GM12874 (cell line): ENCODE data around the gene OR52N2.
A peak's percentile ranks its signal among the peaks of the same experiment; 100 is the strongest.

ENCODE experiments used
- TF ChIP-seq, protein P1 (sequence below): IDR thresholded peaks from 2 replicates; pipeline ENCODE4 v1.5.1; 2011; ENCODE audit warnings: low read depth, mild to moderate bottlenecking, control low read depth, low read length, moderate library complexity; ENCODE audit not compliant: insufficient read depth

The OR52N2 gene

DNA sequence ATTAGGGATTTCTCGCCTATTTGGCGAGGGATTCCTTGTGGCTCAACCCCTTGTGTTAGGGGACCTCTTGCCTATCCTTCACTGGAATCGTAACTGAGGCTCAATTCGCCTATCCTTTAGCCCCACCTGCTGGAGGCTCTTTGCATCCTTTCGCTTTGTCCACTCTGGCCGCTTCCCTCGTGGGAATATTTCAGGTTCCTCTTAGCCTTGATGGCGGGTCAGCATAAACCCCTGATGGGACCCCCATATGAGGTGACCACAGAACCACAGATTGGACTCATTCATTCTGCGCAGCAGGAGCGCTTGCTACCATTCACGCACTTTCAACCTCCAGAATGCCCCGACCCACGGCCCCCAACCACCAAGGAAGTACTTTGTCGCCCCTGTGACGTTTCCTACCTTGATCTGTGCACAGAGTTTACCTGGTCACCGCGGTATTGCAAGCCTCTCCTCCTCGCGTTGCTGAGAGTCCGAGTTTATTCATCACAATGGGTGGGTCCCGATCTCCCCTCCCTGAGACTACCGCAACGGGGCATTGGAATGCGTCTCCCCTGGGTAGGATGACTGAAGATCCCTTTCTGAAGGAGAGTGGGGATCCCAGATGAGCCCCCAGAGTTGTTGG is at the start of gene OR52N2:
TSS of gene OR52N2 (plus strand) at position 425 of the 622 bp plus-strand sequence. CDS start 11,412 bp downstream, outside the sequence.
- TF ChIP-seq, protein P1, sequence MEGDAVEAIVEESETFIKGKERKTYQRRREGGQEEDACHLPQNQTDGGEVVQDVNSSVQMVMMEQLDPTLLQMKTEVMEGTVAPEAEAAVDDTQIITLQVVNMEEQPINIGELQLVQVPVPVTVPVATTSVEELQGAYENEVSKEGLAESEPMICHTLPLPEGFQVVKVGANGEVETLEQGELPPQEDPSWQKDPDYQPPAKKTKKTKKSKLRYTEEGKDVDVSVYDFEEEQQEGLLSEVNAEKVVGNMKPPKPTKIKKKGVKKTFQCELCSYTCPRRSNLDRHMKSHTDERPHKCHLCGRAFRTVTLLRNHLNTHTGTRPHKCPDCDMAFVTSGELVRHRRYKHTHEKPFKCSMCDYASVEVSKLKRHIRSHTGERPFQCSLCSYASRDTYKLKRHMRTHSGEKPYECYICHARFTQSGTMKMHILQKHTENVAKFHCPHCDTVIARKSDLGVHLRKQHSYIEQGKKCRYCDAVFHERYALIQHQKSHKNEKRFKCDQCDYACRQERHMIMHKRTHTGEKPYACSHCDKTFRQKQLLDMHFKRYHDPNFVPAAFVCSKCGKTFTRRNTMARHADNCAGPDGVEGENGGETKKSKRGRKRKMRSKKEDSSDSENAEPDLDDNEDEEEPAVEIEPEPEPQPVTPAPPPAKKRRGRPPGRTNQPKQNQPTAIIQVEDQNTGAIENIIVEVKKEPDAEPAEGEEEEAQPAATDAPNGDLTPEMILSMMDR: peak; percentile 77

DNA sequence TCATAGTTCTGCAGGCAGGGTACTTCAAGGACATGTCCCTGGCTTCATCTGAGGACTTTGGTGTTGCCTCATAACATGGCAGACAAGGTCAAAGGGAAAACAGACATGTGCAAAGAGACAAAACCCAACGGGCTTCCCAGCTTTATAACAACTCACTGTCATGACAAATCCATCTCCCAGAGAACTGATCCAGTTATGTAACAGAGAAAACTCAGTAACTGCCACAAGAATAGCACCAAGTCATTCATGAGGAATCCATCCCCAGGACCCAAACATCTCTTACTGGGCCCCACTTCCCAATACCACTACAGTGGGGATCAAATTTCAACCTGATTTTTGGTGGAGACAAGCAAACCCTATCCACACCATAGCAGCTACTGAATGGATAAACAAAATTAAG is 41.7 kb upstream of the OR52N2 start:
- TF ChIP-seq, protein P1: no peak

DNA sequence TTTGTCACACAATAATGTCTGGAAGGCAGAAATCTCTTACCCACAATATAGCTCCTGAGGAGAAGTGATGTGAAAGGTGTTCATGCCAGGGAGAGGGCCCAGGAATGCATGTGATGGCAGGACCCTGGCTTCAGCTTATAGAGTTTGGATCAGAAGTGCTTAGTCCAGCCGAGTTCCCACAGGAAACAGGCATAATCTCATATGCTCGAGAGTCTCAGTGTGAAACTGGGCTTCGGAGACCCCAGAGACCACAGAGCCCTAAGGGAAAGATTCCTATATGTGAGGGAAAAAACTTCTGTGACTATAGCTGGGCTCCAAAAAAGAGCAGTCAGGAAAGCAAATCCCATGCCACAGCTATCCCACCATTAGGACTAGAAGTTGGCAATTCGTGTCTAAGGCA is 25.5 kb upstream of the OR52N2 start, which contains the start of gene OR52N5:
TSS of gene OR52N5 (minus strand) at position 101 of the 400 bp plus-strand sequence. CDS start 4,721 bp downstream, outside the sequence.
- TF ChIP-seq, protein P1: no peak

DNA sequence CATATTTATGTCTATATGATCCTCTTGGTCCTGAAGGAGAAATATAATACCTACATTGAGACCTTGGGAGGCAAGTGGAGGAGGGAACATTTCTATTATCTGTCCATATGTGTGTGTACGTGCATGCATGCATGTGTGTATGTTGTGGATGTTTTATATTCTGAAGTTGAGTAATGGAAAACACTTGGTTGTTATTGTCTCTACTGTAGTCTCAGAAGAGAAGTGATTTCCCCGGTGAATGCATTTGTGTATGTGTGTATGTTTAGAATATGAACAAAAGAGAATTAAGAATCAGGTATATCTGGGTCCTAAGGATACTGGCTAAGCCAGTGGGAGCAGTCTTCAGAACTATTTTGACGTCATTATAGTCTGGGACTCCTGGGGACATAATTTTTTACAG is 17.6 kb upstream of the OR52N2 start, which contains the start of gene OR52N1:
TSS of gene OR52N1 (minus strand) at position 101 of the 400 bp plus-strand sequence. CDS start 2,449 bp downstream, outside the sequence.
- TF ChIP-seq, protein P1: no peak

DNA sequence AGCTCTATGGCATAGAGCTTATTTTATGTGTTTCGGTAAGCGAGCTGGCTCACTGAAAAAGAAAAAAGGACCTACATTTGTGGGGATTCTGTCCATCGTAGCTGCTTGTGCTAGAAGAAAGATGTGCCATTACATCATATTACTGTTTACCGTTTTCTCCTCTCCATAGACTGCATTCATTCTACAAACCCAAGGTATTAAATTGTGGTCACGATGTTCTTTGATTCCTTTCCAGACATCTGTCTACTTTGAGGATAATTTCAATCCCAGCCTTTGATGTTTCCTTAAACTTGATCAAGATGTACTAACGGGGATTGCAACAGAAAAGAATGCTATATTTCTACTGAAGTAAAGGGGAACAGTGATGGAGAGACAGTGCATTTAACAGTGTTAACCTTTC is 12.2 kb upstream of the OR52N2 start:
- TF ChIP-seq, protein P1: no peak

DNA sequence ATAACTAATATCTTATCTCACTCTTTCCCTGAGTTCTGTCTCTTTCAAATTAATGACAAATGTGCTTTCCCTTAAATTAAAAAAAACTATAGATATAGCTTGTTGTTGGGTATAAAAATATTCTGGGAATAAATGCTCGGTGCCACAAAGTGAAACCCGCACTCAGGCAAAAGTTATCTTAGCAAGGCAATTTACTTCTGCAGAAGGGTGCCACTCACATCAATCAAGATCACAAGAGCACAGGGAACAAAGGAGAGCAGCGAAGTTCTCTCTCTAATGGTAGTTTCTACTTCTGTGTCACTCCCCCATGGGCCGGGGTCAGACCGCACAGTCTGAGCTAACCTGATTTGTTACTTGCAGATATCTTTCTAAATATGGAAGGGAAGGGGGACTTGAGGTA is 4.7 kb upstream of the OR52N2 start:
- TF ChIP-seq, protein P1: no peak

DNA sequence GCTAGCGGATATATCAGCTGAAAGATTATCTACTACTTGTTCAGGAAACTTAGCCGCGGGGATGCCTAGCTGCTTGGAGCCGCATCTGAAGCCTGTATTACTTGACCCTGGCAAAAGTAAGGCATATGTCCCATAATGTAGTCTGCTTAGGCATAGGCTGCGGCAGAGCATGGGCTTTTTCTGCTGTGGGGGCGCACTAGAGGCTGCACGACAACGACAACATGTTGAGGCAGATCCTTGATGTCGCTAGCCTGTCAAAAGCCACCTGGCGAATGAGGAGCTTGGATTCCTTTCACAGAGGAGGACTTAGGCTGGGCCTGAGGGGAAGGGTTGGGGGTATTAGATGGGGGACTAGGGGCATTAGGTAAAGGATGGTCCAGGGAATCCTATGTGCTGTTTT is 1.1 kb upstream of the OR52N2 start:
- TF ChIP-seq, protein P1: no peak
